T follicular helper cell (primary cell): ENCODE results near the gene SLC9A4.

Experiments used
- DNase-seq: peaks from one replicate; pipeline ENCODE4 v3.0.0-alpha.2; 2020; ENCODE audit warnings: low read depth

Gene SLC9A4

DNA sequence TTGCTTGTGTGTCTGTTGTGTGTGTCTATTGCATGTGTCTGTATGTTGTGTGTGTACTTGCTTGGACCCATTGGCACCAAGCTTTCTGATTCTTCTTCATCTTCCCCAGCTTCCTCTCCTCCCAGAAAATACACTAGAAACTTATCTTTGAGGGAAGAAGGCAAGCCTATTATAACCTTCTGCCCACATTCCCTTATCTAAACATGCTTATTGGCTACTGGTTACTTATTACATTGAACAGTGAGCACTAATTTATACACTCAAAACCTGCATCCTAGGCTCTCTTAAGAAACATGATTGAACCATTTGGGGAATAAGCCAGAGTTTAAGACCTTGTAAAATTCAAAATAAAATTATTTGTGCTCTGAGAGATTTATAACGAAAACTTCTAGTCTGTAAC, 26.5 kb downstream of the SLC9A4 start:
- DNase-seq, result no peak

GRCh38 chr2:102502576-102502975, 29.6 kb downstream of the SLC9A4 start:
- no peak for DNase-seq

DNA sequence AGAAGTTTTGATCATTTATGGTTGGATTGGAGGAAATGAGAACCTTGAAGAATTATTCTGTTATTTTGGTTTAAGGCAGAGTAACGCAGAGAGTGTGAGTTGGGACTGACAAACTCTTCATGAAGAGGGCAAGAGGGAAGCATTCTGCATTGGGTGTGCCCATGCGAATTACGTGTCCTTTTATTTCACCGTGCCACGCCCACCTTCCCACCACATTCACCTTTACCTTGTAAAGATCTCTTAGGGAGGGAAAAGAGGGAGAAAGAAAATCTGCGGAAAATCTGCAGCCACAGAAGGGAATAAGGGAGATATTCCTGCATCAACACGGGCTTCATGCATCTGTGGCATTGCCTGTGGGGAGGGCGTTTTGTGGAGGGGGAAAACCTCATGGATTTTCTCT, 31.8 kb downstream of the SLC9A4 start:
- DNase-seq, result no peak

DNA sequence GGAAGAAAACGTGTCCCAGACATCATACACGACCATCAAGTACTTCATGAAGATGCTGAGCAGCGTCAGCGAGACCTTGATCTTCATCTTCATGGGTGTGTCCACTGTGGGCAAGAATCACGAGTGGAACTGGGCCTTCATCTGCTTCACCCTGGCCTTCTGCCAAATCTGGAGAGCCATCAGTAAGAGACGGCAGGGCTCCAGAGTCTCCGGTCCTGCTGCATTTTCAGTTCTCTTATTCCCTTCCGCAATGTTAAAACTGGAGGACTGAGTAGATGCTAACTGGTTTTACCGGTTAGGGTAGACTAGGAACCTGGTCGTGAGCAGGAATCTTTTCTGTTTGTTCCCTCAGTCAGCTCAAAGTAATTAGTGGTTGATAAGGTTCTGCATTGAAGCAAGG, 32.3 kb downstream of the SLC9A4 start:
- no peak for DNase-seq

- DNase-seq, result no peak
Measured at GRCh38 chr2:102506743-102507142, 33.7 kb downstream of the SLC9A4 start.

- DNase-seq, result no peak
Measured at GRCh38 chr2:102508863-102509262, 35.8 kb downstream of the SLC9A4 start.

- DNase-seq, result no peak
Measured at GRCh38 chr2:102509749-102510148, 36.7 kb downstream of the SLC9A4 start.

GRCh38 chr2:102510791-102511575, 38.0 kb downstream of the SLC9A4 start:
- DNase-seq, result no peak

GRCh38 chr2:102512161-102512560, 39.1 kb downstream of the SLC9A4 start:
- DNase-seq, result no peak

- no peak for DNase-seq
Measured at GRCh38 chr2:102513355-102513939, 40.4 kb downstream of the SLC9A4 start.

GRCh38 chr2:102514061-102514785, 41.2 kb downstream of the SLC9A4 start:
- no peak for DNase-seq

GRCh38 chr2:102515851-102516250, 42.8 kb downstream of the SLC9A4 start:
- no peak for DNase-seq

- DNase-seq, result no peak
Measured at GRCh38 chr2:102518170-102518569, 45.1 kb downstream of the SLC9A4 start.

DNA sequence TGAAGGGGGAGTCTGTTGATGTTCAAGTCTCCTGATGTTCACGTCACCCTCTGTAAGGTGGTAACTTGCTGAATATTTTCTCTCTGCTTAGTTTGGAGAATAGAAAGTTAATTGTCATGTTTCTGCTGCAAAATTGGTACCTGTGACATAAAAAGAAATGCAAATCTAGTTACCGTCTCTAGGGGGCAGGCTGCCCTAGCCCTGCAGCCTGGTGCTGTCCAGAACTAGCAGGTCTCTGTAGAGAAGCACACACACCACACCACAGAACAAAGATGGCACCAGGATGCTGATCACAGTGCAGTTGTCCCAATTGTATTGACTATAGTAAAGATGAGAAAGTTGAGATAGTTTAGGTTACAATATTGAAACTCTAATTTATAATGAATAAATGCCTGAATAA, 47.0 kb downstream of the SLC9A4 start:
- DNase-seq, result no peak

DNA sequence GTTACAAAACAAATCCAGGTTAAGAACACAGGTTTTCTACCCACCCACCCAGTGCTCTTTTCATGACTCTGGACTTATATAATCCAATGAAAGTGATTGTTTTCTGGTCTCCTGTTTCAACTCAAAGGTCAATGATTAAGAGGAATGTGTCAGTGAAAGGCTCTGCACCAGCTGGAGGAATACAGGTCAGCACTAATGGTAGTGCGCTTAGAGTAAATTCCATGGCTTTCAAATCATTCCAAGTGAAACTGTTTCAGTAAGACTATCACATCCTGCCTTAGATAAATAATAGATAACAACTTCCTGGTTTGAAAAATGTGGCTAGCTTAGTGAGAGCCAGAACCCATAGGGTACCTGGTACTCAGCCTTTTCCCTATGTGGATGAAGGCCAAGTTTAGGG, 47.8 kb downstream of the SLC9A4 start:
- no peak for DNase-seq

GRCh38 chr2:102522162-102522561, 49.1 kb downstream of the SLC9A4 start:
- no peak for DNase-seq

- DNase-seq, result no peak
Measured at GRCh38 chr2:102522890-102523289, 49.9 kb downstream of the SLC9A4 start.

- DNase-seq, result no peak
Measured at GRCh38 chr2:102523651-102524050, 50.6 kb downstream of the SLC9A4 start.

GRCh38 chr2:102527086-102527485, 54.1 kb downstream of the SLC9A4 start:
- no peak for DNase-seq

- no peak for DNase-seq
Measured at GRCh38 chr2:102538491-102538890, 65.5 kb downstream of the SLC9A4 start.

DNA sequence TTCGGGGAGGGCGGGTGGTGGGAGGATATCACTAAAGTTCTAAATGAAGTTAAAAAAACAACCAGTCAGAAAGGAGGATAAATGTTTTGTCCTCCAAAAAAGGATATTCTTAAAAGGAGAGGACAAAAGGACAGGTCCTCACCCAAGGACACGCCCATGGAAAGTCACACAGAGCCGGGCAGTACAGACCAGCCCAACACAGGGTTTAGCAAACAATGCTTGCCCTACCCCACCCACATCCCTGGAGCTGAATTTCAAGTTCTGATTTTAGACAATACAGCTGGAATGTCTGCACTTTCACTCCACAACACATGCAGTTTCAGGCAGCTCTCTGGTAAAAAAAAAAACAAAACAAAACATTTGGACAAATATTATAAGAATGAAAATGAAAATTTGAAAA, 67.9 kb downstream of the SLC9A4 start:
- DNase-seq, result no peak

- DNase-seq, result no peak
Measured at GRCh38 chr2:102544182-102544581, 71.2 kb downstream of the SLC9A4 start.

GRCh38 chr2:102547462-102547861, 74.4 kb downstream of the SLC9A4 start:
- no peak for DNase-seq
